ENCODE results near the gene PTPRN2. TPM values are rescaled to one million over a fixed set of nuclear protein-coding genes. Genes with fewer than 3 reads are reported as not detected.

Gene PTPRN2
- total and polyA plus RNA-seq, 2 of the 8 experiments (the other 6 are each of a cell fraction or from before 2014, with no cell fraction given), result 2.6 to 4.5 TPM

DNA sequence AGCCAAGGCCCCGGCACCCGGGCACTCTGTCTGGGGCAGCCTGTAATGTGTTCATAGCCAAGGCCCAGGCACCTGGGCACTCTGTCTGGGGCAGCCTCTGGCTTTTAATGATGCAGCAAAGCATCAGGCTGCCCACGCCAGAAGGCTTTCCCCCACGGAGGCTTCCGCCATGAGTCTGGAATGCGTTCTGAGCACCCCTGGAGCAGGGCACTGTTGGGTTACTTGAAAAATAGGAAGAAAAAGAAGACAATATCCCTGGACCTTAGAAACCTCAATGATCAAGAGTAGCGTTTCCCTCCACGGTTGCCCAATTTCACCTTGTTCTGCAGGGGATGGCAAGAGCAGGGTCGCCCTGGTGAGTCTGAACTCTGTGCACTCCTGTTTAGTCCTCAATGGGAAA lies 565.0 kb downstream of the PTPRN2 start:
- H3K23ac ChIP-seq (ENCODE audit: insufficient read length), result no peak overlapping the region
- no peak overlapping the region for H2BK120ac ChIP-seq (replicated peaks; ENCODE audit: low read depth, low read length)
- no peak overlapping the region for H3K18ac ChIP-seq (ENCODE audit: extremely low read depth, low read length)
- no peak overlapping the region for H3K4me3 ChIP-seq (ENCODE audit: extremely low read depth in 1 of 4, insufficient read depth in 2 of 4, low read depth in 3 of 4, low read length in 4 of 4)
- no peak for DNase-seq (ENCODE audit: low read depth in 1 of 2, low spot score in 2 of 2)
- H3K4me1 ChIP-seq (replicated peaks in 1 of 4; ENCODE audit: control insufficient read depth in 3 of 4, insufficient read depth in 4 of 4, low read length in 3 of 4), result peaks cover 0 to 14% (median 6%) of the 10 kb centered on the region in 4 experiments; a peak in 5 of 7 replicates
- H3K79me1 ChIP-seq (ENCODE audit: low read depth, low read length), result no peaks in the 10 kb centered on the region
- ChIA-PET POLR2A (ENCODE audit: partially characterized antibody) (no interaction called here), CTCF (ENCODE audit: partially characterized antibody) (no interaction called here)
- peaks cover 0 to 2% of the 10 kb centered on the region in 2 experiments for H4K20me1 ChIP-seq (replicated peaks in 1 of 2; ENCODE audit: control insufficient read depth in 1 of 2, insufficient read depth in 2 of 2, low read length in 2 of 2)
- no peak overlapping the region for H4K8ac ChIP-seq (ENCODE audit: extremely low read depth, insufficient read depth, low read length)
- H2BK5ac ChIP-seq (ENCODE audit: low read depth, low read length), result no peak overlapping the region
- H3K36me3 ChIP-seq (ENCODE audit: control insufficient read depth in 2 of 4, insufficient read depth in 4 of 4, low read length in 3 of 4), result no peaks in the 10 kb centered on the region
- H3K27me3 ChIP-seq (replicated peaks in 1 of 4; ENCODE audit: control insufficient read depth in 3 of 4, extremely low read depth in 1 of 4, insufficient read depth in 3 of 4, low read length in 3 of 4), result peaks cover 0 to 11% (median 1%) of the 10 kb centered on the region in 4 experiments; a peak in 5 of 7 replicates
- FAIRE-seq, result no peak
- H3K4me2 ChIP-seq (ENCODE audit: insufficient read depth in 1 of 2, low read depth in 2 of 2, low read length in 2 of 2), result no peak overlapping the region
- H3K56ac ChIP-seq (replicated peaks; ENCODE audit: insufficient read length, low read depth, low read length), result no peak overlapping the region
- no peaks in the 10 kb centered on the region for H3K9me3 ChIP-seq (ENCODE audit: insufficient read depth in 2 of 2, low read depth in 1 of 2, low read length in 1 of 2)
- H3K4ac ChIP-seq (replicated peaks; ENCODE audit: insufficient read length, low read depth, low read length), result no peak overlapping the region
- H4K91ac ChIP-seq (replicated peaks; ENCODE audit: insufficient read length, low read length), result no peak overlapping the region
- no peak overlapping the region for H2BK15ac ChIP-seq (ENCODE audit: low read length)
- H3K14ac ChIP-seq (ENCODE audit: insufficient read length), result no peak overlapping the region
- H3K79me2 ChIP-seq (ENCODE audit: control insufficient read depth in 1 of 2, insufficient read depth in 2 of 2, low read length in 2 of 2), result no peaks in the 10 kb centered on the region
- H2AK5ac ChIP-seq (ENCODE audit: low read depth, low read length), result no peak overlapping the region
- no peak overlapping the region for H3K27ac ChIP-seq (ENCODE audit: low read depth, low read length)
- H2BK20ac ChIP-seq (ENCODE audit: low read length), result no peak overlapping the region
- no peak overlapping the region for H2AFZ ChIP-seq (ENCODE audit: low read length)
- H3K23me2 ChIP-seq (ENCODE audit: low read depth, low read length), result no peaks in the 10 kb centered on the region
- no peak overlapping the region for H4K5ac ChIP-seq (ENCODE audit: insufficient read length, low read depth, low read length)
- no peak overlapping the region for H3K9ac ChIP-seq (replicated peaks in 1 of 4; ENCODE audit: extremely low read depth in 1 of 4, low read depth in 3 of 4, low read length in 3 of 4)
- WGBS, 2 experiments (ENCODE audit: extremely low coverage in 1 of 2, insufficient coverage in 1 of 2, insufficient read length in 1 of 2, insufficient replicate concordance in 2 of 2, low coverage in 1 of 2, low lambda C conversion rate in 2 of 2, missing lambda C conversion rate in 1 of 2), result 87% methylated on average over 7 of the region's 9 CpGs; no CpG with 5 or more reads in 1 of the 2 experiments
- no peak overlapping the region for H2BK12ac ChIP-seq (ENCODE audit: low read depth, low read length)
- TF ChIP-seq SRF (IDR thresholded peaks at IDR 0.05; ENCODE audit: low read depth, low read length) (no peak), POLR2AphosphoS5 (IDR thresholded peaks at IDR 0.05; ENCODE audit: low read depth, low read length) (no peak), CBX8 (IDR thresholded peaks at IDR 0.05; ENCODE audit: borderline replicate concordance, low read depth, low read length) (no peak), TEAD4 (IDR thresholded peaks at IDR 0.05; ENCODE audit: low read depth, low read length) (no peak), TAF7 (optimal IDR thresholded peaks at IDR 0.05; ENCODE audit: borderline replicate concordance, low read depth, low read length) (no peak), TBP (IDR thresholded peaks at IDR 0.05; ENCODE audit: low read depth, low read length) (no peak), SP1 (IDR thresholded peaks at IDR 0.05; ENCODE audit: low read depth, low read length) (no peak), POU5F1 (IDR thresholded peaks at IDR 0.05; ENCODE audit: low read depth, low read length) (no peak), TCF12 (IDR thresholded peaks at IDR 0.05; ENCODE audit: low read depth, low read length) (no peak)
- TF ChIP-seq, protein P1, sequence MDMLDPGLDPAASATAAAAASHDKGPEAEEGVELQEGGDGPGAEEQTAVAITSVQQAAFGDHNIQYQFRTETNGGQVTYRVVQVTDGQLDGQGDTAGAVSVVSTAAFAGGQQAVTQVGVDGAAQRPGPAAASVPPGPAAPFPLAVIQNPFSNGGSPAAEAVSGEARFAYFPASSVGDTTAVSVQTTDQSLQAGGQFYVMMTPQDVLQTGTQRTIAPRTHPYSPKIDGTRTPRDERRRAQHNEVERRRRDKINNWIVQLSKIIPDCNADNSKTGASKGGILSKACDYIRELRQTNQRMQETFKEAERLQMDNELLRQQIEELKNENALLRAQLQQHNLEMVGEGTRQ (IDR thresholded peaks at IDR 0.05; ENCODE audit: low read length), result no peak
- TF ChIP-seq, protein P2, sequence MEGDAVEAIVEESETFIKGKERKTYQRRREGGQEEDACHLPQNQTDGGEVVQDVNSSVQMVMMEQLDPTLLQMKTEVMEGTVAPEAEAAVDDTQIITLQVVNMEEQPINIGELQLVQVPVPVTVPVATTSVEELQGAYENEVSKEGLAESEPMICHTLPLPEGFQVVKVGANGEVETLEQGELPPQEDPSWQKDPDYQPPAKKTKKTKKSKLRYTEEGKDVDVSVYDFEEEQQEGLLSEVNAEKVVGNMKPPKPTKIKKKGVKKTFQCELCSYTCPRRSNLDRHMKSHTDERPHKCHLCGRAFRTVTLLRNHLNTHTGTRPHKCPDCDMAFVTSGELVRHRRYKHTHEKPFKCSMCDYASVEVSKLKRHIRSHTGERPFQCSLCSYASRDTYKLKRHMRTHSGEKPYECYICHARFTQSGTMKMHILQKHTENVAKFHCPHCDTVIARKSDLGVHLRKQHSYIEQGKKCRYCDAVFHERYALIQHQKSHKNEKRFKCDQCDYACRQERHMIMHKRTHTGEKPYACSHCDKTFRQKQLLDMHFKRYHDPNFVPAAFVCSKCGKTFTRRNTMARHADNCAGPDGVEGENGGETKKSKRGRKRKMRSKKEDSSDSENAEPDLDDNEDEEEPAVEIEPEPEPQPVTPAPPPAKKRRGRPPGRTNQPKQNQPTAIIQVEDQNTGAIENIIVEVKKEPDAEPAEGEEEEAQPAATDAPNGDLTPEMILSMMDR (IDR thresholded peaks at IDR 0.05; ENCODE audit: control extremely low read depth in 1 of 3, insufficient read depth in 1 of 3, low read depth in 1 of 3, low read length in 3 of 3), result no peak
- TF ChIP-seq, protein P3, sequence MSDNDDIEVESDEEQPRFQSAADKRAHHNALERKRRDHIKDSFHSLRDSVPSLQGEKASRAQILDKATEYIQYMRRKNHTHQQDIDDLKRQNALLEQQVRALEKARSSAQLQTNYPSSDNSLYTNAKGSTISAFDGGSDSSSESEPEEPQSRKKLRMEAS (IDR thresholded peaks at IDR 0.05), result no peak

All from H1 (cell line).